Keratinocyte (primary cell): ENCODE measurements around the gene TNS3. TPM values are rescaled to one million over a fixed set of nuclear protein-coding genes. Genes with fewer than 3 reads are reported as not detected.

ENCODE experiments used
- DNase-seq: peaks from one replicate; pipeline ENCODE4 v3.0.0-alpha.2; 2011; ENCODE audit warnings: low read depth, missing footprints, low spot score
- FAIRE-seq: peaks from 2 replicates; lab custom pipeline; 2011; peaks lifted over from hg19 to GRCh38; lab: Jason Lieb, UNC
- H2AFZ ChIP-seq: 2 replicates; pipeline ENCODE4 v1.6.0; 2012; ENCODE audit warnings: low read length, control low read depth, inconsistent platforms; ENCODE audit not compliant: control insufficient read depth
- H3K27ac ChIP-seq: 2 replicates; pipeline ENCODE4 v1.5.1; 2011; ENCODE audit warnings: low read length; ENCODE audit not compliant: control insufficient read depth, insufficient read depth
- H3K27me3 ChIP-seq: 3 replicates; pipeline ENCODE4 v1.6.0; 2011; ENCODE audit warnings: low read length; ENCODE audit not compliant: control insufficient read depth, insufficient read depth; ENCODE audit errors: extremely low read depth
- H3K36me3 ChIP-seq, 2 experiments: 2 replicates in 1 of 2; 3 replicates in 1 of 2; pipeline ENCODE4 v1.5.1; 2011; ENCODE audit warnings: low read length in 2 of 2, mild to moderate bottlenecking in 1 of 2; ENCODE audit not compliant: control insufficient read depth in 2 of 2, insufficient read depth in 2 of 2; ENCODE audit errors: extremely low read depth in 1 of 2
- H3K4me1 ChIP-seq: 3 replicates; pipeline ENCODE4 v1.5.1; 2011; ENCODE audit warnings: low read length; ENCODE audit not compliant: control insufficient read depth, insufficient read depth; ENCODE audit errors: extremely low read depth
- H3K4me2 ChIP-seq: 3 replicates; pipeline ENCODE4 v1.6.0; 2011; ENCODE audit warnings: low read depth, low read length; ENCODE audit not compliant: control insufficient read depth, insufficient read depth; ENCODE audit errors: extremely low read depth
- H3K4me3 ChIP-seq, 3 experiments: fragments of 200-600 bp in 1 of 3; sonication (generic) in 1 of 3; 2 replicates in 2 of 3; 3 replicates in 1 of 3; pipeline ENCODE4 v1.5.1; 2011 to 2016; ENCODE audit warnings: low read length in 3 of 3, mild to moderate bottlenecking in 3 of 3, control low read depth in 2 of 3, inconsistent platforms in 1 of 3, low read depth in 1 of 3, mixed read lengths in 1 of 3, mixed run types in 1 of 3, moderate library complexity in 1 of 3; ENCODE audit not compliant: control insufficient read depth in 2 of 3, insufficient read depth in 2 of 3; ENCODE audit errors: extremely low read depth in 1 of 3
- H3K79me2 ChIP-seq: 2 replicates; pipeline ENCODE4 v1.6.0; 2012; ENCODE audit warnings: low read length; ENCODE audit not compliant: control insufficient read depth, insufficient read depth
- H3K9ac ChIP-seq: 3 replicates; pipeline ENCODE4 v1.6.0; 2011; ENCODE audit warnings: low read length; ENCODE audit not compliant: control insufficient read depth, insufficient read depth; ENCODE audit errors: extremely low read depth
- H3K9me1 ChIP-seq: 3 replicates; pipeline ENCODE4 v1.6.0; 2011; ENCODE audit warnings: low read length; ENCODE audit not compliant: control insufficient read depth, insufficient read depth; ENCODE audit errors: extremely low read depth
- H3K9me3 ChIP-seq: 2 replicates; pipeline ENCODE4 v1.5.1; 2012; ENCODE audit warnings: low read depth, low read length; ENCODE audit not compliant: control insufficient read depth
- H4K20me1 ChIP-seq: 3 replicates; pipeline ENCODE4 v1.6.0; 2011; ENCODE audit warnings: low read length; ENCODE audit not compliant: control insufficient read depth, insufficient read depth; ENCODE audit errors: extremely low read depth
- EZH2 ChIP-seq: IDR thresholded peaks from one replicate; pipeline ENCODE4 v1.6.1; 2012; ENCODE audit warnings: inconsistent platforms, mild to moderate bottlenecking, low read length, moderate library complexity
- dilution Hi-C: fragments of 300-500 bp; cut with MboI; formaldehyde crosslinking; loops from one replicate; pipeline ENCODE4 v1.7.0; 2020; ENCODE audit warnings: low sequenced_read_pairs; ENCODE audit not compliant: extremely low pct_ligation_motif_present
- polyA plus RNA-seq, 5 experiments: library from polyadenylated mRNA; depleted of rRNA in 3 of 5; stranded (reverse) in 3 of 5; stranded (forward) in 1 of 5; unstranded in 1 of 5; fragments of >200 nt; gene quantifications; 1 replicate in 1 of 5; 2 replicates in 3 of 5; 3 replicates in 1 of 5; pipeline versions ENCODE4 v1.2.1 to v1.2.3, GENCODE V29; 2011 to 2012; ENCODE audit warnings: missing spikeins in 2 of 5, low read depth in 1 of 5, low replicate concordance in 1 of 5
- TF ChIP-seq, protein P1 (sequence below), 3 experiments: IDR thresholded peaks in 1 of 3; conservative IDR thresholded peaks in 1 of 3; optimal IDR thresholded peaks in 1 of 3; 2 replicates in 2 of 3; 3 replicates in 1 of 3; pipeline versions ENCODE3 to v1.5.1; 2011; ENCODE audit warnings: low read length in 3 of 3, mild to moderate bottlenecking in 3 of 3, moderate library complexity in 2 of 3, control low read depth in 1 of 3, inconsistent platforms in 1 of 3; ENCODE audit not compliant: insufficient read depth in 2 of 3; ENCODE audit errors: extremely low read depth in 1 of 3

The TNS3 gene
- polyA plus RNA-seq, 1 donor (not counting 4 experiments of a cell fraction or from before 2014, with no cell fraction given): 3.9 TPM

GRCh38 chr7:47544416-47544815 is 37.5 kb downstream of the TNS3 start:
- TF ChIP-seq, protein P1, sequence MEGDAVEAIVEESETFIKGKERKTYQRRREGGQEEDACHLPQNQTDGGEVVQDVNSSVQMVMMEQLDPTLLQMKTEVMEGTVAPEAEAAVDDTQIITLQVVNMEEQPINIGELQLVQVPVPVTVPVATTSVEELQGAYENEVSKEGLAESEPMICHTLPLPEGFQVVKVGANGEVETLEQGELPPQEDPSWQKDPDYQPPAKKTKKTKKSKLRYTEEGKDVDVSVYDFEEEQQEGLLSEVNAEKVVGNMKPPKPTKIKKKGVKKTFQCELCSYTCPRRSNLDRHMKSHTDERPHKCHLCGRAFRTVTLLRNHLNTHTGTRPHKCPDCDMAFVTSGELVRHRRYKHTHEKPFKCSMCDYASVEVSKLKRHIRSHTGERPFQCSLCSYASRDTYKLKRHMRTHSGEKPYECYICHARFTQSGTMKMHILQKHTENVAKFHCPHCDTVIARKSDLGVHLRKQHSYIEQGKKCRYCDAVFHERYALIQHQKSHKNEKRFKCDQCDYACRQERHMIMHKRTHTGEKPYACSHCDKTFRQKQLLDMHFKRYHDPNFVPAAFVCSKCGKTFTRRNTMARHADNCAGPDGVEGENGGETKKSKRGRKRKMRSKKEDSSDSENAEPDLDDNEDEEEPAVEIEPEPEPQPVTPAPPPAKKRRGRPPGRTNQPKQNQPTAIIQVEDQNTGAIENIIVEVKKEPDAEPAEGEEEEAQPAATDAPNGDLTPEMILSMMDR (optimal IDR thresholded peaks at IDR 0.05 in 1 of 3, IDR thresholded peaks at IDR 0.05 in 1 of 3, conservative IDR thresholded peaks at IDR 0.05 in 1 of 3; ENCODE audit: extremely low read depth in 1 of 3, insufficient read depth in 2 of 3, low read length in 3 of 3): no peak
- TF ChIP-seq EZH2: no peak
- Histone ChIP-seq H3K36me3 (no peaks in the 10 kb centered on the region), H3K79me2 (no peaks in the 10 kb centered on the region), H3K4me1 (no peaks in the 10 kb centered on the region), H4K20me1 (no peaks in the 10 kb centered on the region), H3K4me2 (no peak overlapping the region), H2AFZ (no peak overlapping the region), H3K27ac (no peak overlapping the region), H3K9me1 (no peaks in the 10 kb centered on the region), H3K4me3 (no peak overlapping the region), H3K9me3 (no peaks in the 10 kb centered on the region), H3K9ac (no peak overlapping the region), H3K27me3 (peaks cover 7% of the 10 kb centered on the region)
- FAIRE-seq: no peak
- DNase-seq: no peak
- dilution Hi-C loops: loop anchor here (25.0 kb wide), 1 partner anchor 107 kb away; no protein-coding TSS in a partner anchor

GRCh38 chr7:47543714-47544113 is 38.2 kb downstream of the TNS3 start:
- dilution Hi-C loops: loop anchor here (25.0 kb wide), 1 partner anchor 106 kb away; no protein-coding TSS in a partner anchor
- no peaks in the 10 kb centered on the region for H3K9me1 ChIP-seq
- no peaks in the 10 kb centered on the region for H3K79me2 ChIP-seq
- TF ChIP-seq, protein P1 (optimal IDR thresholded peaks at IDR 0.05 in 1 of 3, IDR thresholded peaks at IDR 0.05 in 1 of 3, conservative IDR thresholded peaks at IDR 0.05 in 1 of 3; ENCODE audit: extremely low read depth in 1 of 3, insufficient read depth in 2 of 3, low read length in 3 of 3): no peak
- TF ChIP-seq EZH2: no peak
- FAIRE-seq (no peak), DNase-seq (no peak)
- no peak overlapping the region for H3K9ac ChIP-seq
- H3K27ac ChIP-seq: no peak overlapping the region
- no peak overlapping the region for H3K4me3 ChIP-seq
- peaks cover 7% of the 10 kb centered on the region for H3K27me3 ChIP-seq
- H3K4me1 ChIP-seq: no peaks in the 10 kb centered on the region
- H3K36me3 ChIP-seq: no peaks in the 10 kb centered on the region
- H2AFZ ChIP-seq: no peak overlapping the region
- no peaks in the 10 kb centered on the region for H4K20me1 ChIP-seq
- H3K4me2 ChIP-seq: no peak overlapping the region
- H3K9me3 ChIP-seq: no peaks in the 10 kb centered on the region
